KOPT-K1 (cell line): ENCODE measurements around the gene ARID5A.
"Not testable (repeated sequence)": the region's sequence is repeated elsewhere in the genome, so short reads cannot be mapped to it uniquely, and the experiment has no call there.

Experiments used
- H3K27ac ChIP-seq: fragments of 200-600 bp; sonication (generic); 2 replicates; pipeline ENCODE4 v1.5.1; 2016; ENCODE audit warnings: antibody characterized with exemption, mild to moderate bottlenecking, low read depth, low read length; ENCODE audit not compliant: poor library complexity, severe bottlenecking
- H3K36me3 ChIP-seq: fragments of 200-600 bp; sonication (generic); 2 replicates; pipeline ENCODE4 v1.5.1; 2017; ENCODE audit warnings: antibody characterized with exemption, mild to moderate bottlenecking, low read length, moderate library complexity; ENCODE audit not compliant: insufficient read depth
- H3K9me3 ChIP-seq: fragments of 200-600 bp; sonication (generic); 2 replicates; pipeline ENCODE4 v1.5.1; 2017; ENCODE audit warnings: antibody characterized with exemption, low read length, mild to moderate bottlenecking; ENCODE audit not compliant: insufficient read depth, poor library complexity, severe bottlenecking

ARID5A gene

GRCh38 chr2:96552315-96553175 is 16.0 kb downstream of the ARID5A start:
- H3K27ac ChIP-seq: no peak overlapping the region
- peaks cover 58% of the 10 kb centered on the region for H3K36me3 ChIP-seq
- H3K9me3 ChIP-seq: no peaks in the 10 kb centered on the region

- H3K9me3 ChIP-seq: no peaks in the 10 kb centered on the region
- peaks cover 50% of the 10 kb centered on the region for H3K36me3 ChIP-seq
- no peak overlapping the region for H3K27ac ChIP-seq
Measured at GRCh38 chr2:96553176-96553956, 16.8 kb downstream of the ARID5A start.

GRCh38 chr2:96553957-96554292 is 17.4 kb downstream of the ARID5A start:
- not testable (repeated sequence) for H3K9me3 ChIP-seq, H3K27ac ChIP-seq
- peaks cover 44% of the 10 kb centered on the region for H3K36me3 ChIP-seq

GRCh38 chr2:96554293-96555145 is 18.0 kb downstream of the ARID5A start:
- Histone ChIP-seq H3K27ac (no peak overlapping the region), H3K9me3 (no peaks in the 10 kb centered on the region), H3K36me3 (peaks cover 39% of the 10 kb centered on the region)

GRCh38 chr2:96555146-96555610 is 18.6 kb downstream of the ARID5A start:
- Histone ChIP-seq H3K36me3 (peaks cover 32% of the 10 kb centered on the region), H3K27ac (no peak overlapping the region), H3K9me3 (no peaks in the 10 kb centered on the region)

GRCh38 chr2:96556441-96557330 is 20.1 kb downstream of the ARID5A start:
- Histone ChIP-seq H3K36me3 (peaks cover 17% of the 10 kb centered on the region; the same call in 1 of the 2 replicates), H3K9me3 (no peaks in the 10 kb centered on the region), H3K27ac (no peak overlapping the region)

- H3K27ac ChIP-seq, H3K36me3 ChIP-seq, H3K9me3 ChIP-seq: not testable (repeated sequence)
Measured at GRCh38 chr2:96557421-96557820, 20.9 kb downstream of the ARID5A start.

- Histone ChIP-seq H3K36me3 (0 out of 2 replicates have a peak, but pooled peaks cover 3% of the 10 kb centered on the region), H3K27ac (no peak overlapping the region), H3K9me3 (no peaks in the 10 kb centered on the region)
Measured at GRCh38 chr2:96558061-96558460, 21.5 kb downstream of the ARID5A start.

- Histone ChIP-seq H3K9me3 (no peaks in the 10 kb centered on the region), H3K36me3 (no peaks in the 10 kb centered on the region), H3K27ac (no peak overlapping the region)
Measured at GRCh38 chr2:96558485-96558884, 21.9 kb downstream of the ARID5A start.

- Histone ChIP-seq H3K36me3 (no peaks in the 10 kb centered on the region), H3K27ac (no peak overlapping the region), H3K9me3 (no peaks in the 10 kb centered on the region)
Measured at GRCh38 chr2:96564026-96564425, 27.5 kb downstream of the ARID5A start.

- H3K27ac ChIP-seq: no peak overlapping the region
- H3K9me3 ChIP-seq: no peaks in the 10 kb centered on the region
- no peaks in the 10 kb centered on the region for H3K36me3 ChIP-seq
Measured at GRCh38 chr2:96564563-96564962, 28.0 kb downstream of the ARID5A start.

- H3K9me3 ChIP-seq: no peaks in the 10 kb centered on the region
- H3K27ac ChIP-seq: no peak overlapping the region
- no peaks in the 10 kb centered on the region for H3K36me3 ChIP-seq
Measured at GRCh38 chr2:96565111-96565510, 28.6 kb downstream of the ARID5A start.

GRCh38 chr2:96568094-96568493 is 31.5 kb downstream of the ARID5A start:
- Histone ChIP-seq H3K9me3 (no peaks in the 10 kb centered on the region), H3K36me3 (no peaks in the 10 kb centered on the region), H3K27ac (no peak overlapping the region)

GRCh38 chr2:96574364-96574763 is 37.8 kb downstream of the ARID5A start:
- H3K36me3 ChIP-seq: no peaks in the 10 kb centered on the region
- no peaks in the 10 kb centered on the region for H3K9me3 ChIP-seq
- no peak overlapping the region for H3K27ac ChIP-seq
